GM21528 (cell line): Measurements from ENCODE around the gene C3orf20.

ENCODE experiments used
- ATAC-seq: cut with Tn5 transposase; IDR thresholded peaks from one replicate; pipeline ENCODE4 v1.9.1; 2021; ENCODE audit warnings: mild to moderate bottlenecking, moderate library complexity; ENCODE audit not compliant: unreplicated experiment, low FRiP score

The C3orf20 gene

DNA sequence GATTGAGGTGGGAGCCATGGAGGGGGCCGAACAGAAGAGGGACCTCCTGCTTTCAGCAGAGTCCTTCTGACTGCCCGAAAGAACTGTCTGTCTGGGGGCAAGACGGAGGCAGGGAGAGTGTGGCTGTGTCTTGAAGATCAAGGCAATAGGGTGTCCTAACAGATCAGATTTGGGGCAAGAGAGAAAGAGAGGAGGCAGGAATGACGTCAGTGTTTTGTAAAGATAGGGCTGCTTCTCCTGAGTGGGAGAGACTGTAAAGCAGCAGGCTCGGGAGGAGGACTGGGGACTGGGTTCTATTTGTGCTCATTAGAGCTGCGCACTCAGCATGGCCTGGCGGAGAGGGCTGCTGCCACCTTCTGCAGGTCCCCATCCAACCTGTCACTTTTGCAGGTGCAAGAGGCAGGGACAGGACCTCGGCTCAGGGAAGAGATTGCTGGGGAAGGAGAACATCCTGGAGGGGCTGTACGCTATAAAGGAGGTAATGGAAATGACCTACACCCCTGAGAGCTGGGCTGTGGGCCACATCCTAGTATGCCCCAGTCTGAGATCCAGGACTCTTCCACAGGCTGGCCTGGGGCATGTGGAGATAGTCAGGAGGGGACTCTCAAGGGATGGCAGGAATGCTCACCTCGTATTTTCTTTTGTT, 114.8 kb downstream of the C3orf20 start:
- ATAC-seq: no peak

DNA sequence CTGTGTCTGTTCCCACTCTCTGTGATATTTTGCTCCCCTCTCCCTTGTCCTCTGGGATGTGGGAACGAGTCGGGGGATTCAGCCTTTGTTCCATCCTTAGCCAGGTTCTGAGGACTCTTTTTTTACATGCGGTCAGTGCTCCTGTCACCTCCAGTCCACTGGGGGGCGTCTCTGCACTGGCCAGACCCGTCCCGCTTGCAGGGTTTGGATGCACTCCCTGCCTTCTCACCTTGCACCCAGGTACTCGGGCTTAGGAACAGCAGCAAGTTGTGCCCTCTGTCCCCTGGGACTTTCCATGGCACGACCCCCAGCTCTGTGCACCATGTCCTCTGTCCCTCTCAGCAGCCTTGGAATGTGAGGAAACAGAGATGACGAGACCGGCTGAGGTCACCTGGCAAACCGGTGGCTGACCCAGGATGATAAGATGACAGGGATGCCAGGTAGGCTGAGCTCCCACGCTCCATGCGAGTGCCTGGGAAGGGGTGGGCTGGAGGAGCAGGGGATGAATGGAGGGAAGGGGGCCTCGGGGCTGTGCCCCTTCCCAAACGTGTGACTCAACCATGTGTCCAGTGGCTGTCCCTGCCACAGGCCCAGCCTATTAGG, 116.5 kb downstream of the C3orf20 start:
- no peak for ATAC-seq

DNA sequence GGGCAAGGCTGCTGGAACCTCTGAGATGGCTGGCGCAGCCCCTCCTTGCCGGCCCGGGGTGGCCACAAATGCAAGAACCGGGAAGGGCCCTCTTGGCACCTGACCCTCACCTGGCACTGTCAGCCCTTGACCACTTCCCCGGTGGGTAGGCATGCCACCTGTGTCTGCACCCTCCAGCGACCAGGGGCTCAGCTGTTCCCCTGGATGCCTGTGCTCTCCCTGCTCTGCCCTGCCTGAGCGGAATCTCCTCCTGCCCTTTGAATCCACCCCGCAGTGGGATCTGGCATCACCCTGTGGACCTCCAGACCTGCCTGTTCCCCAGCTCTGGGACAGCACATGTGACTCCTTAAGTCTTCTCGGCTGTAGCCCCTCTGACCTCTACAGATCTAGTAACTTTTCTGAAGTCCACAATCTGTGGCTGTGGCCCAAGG, 117.8 kb downstream of the C3orf20 start:
- ATAC-seq: no peak

DNA sequence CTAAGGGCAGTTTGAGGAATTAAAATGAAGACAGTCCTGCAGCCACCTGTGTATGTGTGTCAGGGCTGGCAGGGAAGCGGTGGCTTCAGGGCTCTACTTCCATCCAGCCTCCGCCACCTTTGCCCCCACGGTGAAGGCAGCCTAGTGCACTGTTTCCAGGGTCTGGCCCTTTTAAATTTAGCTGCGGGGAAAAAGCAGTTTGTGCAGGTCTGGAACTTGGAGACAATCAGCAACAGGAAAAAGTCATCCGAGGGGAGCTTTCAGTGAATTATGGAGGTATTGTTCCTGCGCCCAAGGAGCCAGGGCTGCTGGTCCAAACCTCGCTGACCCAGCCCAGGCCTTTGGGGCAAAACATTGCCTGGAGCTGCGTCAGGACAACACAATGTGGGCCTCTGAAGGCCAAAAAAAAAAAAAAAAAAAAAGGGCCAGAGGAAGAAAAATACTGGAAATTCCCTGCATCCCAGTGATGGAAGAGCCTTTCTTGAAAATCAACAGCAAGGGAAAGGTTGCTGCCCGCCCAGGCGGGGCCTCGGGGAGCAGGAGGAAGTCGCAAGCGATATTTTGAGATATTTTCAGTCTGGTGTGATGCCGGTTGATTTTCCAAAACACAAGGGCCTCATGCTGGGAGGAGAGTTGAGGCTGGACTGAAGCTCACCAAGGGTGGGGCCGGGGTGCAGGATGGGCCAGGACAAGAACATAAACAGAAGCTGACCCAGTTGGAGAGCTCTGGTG, 118.4 kb downstream of the C3orf20 start:
- ATAC-seq: no peak

DNA sequence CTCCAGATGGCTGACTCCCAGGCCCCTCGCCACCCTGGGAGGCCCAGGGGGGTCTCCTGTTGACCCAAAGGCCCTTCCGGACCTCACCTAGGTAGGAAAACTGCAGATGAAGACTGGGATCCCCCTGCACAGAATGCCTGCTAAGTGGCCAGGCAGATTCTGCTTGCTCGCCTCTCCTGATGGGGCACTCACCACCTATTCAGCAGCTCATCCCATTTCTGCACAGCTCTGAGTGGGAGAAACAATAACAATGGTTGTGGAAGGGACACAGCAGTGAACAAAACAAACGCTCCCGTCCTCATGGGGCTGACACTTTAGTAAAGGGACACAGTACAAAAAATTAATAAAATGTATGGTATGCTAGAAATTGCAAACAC, 118.9 kb downstream of the C3orf20 start:
- no peak for ATAC-seq

DNA sequence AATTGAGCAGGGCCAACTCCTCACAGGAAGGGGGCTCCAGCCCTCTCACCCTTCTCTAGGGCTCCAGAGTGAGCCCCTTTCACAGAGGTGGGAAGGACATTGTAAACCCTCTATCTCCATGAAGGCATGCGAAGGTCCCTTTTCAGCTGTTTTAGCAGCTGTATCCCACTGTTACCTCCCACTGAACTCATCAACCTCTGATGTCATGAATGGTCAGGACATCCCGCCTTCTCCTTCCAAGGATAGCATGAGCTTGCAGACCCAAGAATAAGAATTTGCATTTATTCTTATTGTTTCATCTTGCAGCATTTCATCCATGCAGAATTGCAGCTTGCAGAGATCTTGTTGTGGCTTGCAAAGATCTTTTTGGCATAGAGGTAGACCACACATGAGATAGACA, 119.5 kb downstream of the C3orf20 start:
- ATAC-seq: no peak

DNA sequence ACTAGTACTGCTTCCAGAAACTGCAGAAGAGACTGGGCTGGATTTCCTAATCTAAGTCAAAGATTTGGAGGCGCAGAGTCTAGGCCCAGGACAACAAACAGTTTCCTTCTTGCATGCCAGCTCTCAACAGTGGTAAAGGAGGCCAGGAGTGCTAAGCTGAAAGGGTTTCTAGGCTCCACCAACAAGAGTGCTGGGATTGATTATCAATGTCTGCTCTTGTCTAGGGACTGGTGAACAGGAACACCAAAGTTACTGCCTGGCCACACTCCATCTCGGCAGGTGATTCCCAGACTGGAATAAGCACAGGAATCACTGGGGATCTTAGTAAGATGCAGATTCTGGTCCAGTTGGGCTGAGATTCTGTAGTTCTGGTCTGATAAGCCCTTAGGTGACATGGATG, 121.1 kb downstream of the C3orf20 start:
- ATAC-seq: no peak

DNA sequence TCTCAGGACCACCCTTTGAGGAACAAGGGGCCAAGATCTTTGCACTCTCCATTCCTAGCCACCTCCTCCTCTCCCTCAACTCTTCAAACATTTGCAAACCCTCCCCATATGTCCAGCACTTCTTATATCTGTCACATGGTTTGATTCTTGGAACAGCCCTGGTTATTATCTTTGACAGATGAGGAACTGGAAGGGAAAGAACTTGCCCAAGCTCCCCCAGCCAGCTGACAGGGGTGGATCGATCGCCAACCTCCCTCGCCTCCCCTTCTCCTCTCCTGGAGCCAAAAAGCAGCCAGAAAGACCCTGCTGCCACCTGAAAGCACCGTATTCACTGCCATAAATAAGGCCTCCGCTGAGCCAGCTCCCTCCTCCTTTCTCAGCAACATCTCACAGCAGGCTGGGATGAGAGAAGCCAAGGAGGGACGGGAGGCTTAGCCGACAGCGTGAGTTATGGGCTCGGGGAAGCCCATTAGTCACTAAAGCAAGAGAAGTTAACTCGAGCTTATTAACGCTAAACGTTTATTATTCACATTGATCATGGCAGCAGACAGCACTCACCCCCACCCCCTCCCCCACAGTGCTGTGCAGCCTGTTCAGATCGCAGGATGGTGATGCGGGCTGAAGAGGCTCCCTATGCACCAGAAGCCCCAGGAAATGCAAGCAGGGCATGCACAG, 121.6 kb downstream of the C3orf20 start:
- no peak for ATAC-seq

DNA sequence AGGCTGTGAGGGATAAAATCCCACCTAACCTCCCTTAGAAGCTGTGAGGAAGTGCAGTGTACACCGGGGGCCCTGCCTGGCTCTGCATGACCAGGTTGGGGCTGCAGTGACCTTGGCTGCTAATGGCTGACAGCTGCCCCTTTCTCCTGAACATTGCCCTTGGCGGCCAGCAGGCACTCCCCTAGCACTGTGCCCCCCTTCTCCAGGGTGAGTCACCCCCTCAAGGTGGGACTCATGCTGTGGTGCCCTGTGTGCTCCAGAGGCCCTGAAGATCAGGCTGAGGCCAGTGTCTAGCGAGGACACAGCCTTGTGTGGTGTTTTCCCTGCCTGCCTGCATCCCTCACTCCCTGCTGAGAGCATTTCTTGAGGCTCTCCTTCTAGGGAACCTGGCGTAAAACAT, 122.8 kb downstream of the C3orf20 start:
- no peak for ATAC-seq

DNA sequence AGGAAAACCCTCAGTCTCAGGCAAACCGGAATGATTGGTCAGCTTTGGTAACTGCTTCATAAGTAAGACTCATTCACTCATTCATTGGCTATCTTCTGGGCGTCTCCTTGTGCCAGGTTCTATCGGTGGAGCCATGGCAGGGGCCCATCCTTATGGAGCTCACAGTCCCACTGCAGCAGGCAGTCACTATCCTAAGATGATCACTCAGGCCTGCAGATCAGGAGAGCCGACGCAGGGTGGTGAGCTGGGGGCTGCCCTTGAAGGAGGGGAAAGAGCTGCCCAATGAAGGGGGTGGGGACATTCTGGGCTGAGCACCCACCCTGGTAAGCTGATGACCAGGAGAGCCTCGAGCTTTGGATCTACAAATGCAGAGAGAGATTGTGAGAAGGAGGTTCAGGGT, 123.3 kb downstream of the C3orf20 start:
- ATAC-seq: no peak

DNA sequence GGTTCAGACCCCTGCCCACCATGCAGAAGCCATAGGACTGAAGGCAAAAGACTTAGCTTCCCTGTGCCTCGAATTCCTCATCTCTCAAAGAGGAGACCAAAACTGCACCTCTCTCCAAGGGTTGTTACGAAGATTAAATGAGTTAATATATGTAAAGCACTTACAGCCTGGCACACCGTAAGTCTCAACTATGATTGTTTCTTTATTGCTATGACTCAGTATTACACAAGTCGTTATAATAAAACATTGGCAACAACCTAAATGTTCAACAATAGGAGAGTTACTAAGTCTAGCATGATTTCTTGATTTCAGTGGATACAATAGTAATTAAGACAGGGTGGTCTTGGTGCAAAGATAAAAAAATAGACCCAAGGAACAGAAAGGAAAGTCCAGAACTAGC, 124.2 kb downstream of the C3orf20 start:
- ATAC-seq: no peak

DNA sequence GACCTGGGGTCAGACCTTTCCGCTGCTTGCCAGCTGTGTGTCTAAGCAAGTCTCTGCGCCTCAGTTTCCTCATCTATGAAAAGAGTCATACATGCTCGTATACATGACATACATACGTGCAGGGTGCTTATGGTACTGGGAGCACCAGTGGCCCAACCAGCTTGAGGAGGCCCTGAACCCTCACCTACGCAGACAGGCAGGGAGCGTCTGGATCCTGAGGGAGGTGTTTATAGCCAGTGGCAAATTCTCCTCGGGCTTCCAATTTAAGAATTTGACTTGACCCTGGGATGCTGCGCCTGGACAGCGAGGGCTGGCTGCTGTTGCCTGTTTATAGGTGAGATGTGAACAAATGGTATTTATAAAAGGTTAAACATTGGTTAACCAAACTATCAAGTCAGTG, 126.1 kb downstream of the C3orf20 start:
- no peak for ATAC-seq

DNA sequence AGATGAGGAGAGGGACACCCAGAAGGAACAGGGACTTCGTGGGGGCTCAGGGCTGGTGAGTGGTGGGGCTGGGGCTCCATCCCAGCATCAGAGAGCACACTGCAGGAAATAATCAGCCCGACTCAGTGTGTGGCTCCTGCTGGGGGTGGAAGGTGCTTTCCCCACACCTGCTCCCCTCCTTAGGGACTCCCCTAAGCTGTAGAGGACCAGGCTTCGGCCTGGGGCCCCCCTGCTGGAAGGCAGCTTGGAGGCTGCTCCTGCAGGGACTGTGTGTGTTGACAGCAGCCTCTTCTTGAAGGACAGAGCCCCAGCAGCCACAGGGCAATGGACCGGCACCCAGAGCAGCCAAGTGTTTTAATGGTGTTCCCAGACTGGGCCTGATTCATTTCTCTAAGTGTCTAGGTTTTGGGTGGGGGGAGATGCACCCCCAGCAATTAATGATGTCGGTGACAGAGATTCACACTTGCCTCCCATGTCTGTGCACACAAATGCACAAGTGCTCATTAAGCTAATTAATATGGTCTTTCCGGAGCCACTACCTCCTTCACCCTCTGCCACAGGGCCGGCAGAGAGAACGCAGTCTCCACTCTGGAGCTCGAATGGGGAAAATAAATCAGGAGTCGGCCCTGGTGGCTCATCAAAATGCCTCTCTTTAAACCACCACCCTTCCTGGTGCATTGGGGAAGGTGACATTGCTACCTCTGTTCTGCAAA, 126.9 kb downstream of the C3orf20 start:
- ATAC-seq: no peak

DNA sequence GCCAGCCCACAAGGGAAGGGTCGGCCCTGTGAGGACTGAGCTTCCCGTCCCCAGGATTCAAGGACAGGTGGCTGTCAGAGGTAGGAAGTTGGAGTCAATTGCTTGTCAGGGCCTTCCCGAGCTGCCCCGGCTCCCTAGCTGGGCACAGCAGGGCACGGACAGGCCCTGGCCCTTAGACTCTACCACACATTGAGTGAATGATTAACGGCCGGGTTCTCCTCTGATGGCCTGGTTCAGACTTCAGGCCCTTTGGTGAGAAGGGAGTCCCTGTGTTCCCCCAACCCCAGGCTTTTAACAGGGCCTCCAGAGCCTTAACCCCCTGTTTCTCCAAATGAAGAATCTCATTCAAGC, 127.4 kb downstream of the C3orf20 start:
- ATAC-seq: no peak

DNA sequence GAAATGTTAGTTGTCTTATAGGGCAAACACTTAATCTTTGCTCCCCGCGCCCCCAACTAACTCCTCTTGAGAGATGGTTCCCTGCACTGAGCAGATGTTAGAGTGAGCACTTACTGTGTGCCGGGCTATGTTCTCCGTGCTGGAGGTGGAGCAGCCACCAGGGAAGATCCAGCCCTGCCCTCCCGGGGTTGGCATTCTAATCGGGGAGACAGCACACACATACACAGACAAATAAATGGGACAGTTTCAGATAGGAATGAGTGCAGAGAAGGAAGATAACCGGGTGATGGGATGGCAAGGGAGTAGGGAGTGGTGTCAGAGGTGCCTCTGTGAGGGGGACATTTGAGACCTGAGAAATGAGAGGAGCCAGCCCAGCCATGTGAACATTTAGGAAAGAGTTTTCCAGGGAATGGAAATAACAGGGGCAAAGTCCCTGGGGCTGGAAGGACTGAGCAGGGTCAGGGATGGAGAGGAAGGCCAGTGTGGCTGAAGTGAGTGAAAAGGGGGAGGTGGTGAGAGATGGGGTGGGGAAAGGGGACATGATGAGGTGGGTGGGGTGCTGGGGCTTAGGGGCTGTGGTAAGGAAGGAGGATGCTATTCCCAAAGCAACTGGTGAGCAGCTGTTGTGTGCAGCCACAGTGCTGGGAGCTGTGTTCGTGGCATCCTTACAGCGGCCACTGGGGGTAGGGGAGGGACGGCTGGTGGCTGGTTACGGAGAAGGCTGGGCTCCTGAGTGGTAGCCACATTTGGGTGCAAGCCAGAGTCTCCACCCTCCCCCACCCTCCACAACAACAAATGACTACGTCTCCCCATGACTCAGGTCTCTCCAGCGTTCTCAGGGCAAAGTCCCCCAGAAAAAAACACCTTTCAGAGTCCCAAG, 128.4 kb downstream of the C3orf20 start:
- no peak for ATAC-seq

DNA sequence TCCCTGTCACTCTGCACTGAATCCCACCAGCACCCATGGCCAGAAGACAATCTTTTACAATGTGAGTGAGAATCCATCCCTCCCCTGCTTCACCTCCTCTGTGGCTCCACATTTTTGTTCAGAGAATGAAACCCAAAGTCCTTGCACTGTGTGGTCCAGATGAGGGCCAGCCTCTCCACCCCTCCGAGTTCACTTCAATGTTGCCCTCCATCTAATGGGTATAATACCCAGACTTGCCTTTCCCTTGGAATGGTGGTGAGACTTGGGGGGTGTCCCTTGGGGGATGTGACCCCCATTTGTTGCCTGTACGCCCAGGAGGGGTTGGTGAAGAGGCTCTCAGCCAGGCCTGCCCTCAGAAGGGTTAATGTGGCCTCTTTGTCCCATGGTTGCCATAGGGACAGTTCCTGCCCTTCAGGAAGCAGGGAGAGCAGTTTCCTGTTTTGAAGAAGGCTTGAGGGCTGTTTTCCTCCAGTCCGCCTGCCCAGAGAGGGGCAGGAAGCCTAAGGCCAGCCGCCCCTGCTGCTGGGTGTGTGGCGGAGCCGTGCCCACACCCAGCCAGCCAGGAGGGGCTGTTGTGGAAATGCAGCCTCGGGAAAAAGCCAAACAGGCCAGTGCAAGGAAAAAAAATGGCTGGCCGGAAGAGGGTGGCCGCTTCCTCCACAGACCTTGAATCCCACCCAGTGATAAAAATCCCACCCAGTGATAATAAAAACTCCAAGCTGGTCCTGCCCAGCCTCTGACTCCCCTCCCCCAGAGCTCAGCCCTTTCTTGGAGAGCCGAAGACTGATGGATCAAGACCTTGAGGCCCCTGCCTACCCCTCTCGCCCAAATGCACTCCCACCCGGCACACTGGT, 129.3 kb downstream of the C3orf20 start:
- ATAC-seq: no peak

DNA sequence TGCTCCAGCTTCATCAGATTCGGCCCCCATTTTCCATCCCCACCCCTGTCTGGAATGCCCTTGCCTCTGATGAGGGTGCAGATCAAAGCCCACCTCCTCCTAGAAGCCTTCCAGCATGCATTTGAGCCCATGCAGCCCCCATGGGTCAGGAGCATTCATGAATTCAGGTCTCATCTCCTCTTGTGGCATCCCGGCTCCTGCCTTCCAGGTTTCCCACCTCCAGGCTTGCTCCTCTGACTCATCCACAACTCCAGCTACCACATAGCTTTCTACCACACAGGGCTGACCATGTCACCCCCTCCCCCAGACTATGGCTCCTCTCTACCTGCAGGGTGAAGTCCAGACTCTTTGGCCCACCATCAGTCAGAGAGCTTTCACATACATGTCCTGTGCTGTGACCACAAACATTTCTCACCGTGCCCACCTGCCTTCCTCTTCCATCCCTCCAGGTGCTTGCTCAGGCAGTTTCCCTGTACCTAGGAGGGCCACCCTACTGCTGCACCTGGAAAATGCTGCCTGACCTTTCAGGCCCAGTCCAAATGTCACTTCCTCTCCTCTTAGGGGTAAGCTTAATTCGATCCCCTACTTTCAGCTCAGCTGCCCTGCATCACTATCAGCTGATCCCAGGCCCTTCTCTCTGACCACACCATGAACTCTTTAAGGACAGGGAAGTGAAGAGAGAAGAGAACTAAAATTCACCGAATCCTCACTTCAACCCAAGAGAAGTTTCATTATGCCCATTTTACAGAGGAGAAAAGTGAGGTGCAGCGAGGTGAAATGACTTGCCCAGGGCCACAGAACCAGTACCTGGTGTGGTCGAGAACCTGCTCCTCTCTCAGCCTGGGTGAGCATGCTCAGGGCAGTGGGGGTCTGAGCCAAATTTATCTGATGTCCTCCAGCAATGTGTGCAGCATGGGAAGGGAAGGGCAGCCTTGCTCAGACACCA, 130.2 kb downstream of the C3orf20 start:
- ATAC-seq: no peak

DNA sequence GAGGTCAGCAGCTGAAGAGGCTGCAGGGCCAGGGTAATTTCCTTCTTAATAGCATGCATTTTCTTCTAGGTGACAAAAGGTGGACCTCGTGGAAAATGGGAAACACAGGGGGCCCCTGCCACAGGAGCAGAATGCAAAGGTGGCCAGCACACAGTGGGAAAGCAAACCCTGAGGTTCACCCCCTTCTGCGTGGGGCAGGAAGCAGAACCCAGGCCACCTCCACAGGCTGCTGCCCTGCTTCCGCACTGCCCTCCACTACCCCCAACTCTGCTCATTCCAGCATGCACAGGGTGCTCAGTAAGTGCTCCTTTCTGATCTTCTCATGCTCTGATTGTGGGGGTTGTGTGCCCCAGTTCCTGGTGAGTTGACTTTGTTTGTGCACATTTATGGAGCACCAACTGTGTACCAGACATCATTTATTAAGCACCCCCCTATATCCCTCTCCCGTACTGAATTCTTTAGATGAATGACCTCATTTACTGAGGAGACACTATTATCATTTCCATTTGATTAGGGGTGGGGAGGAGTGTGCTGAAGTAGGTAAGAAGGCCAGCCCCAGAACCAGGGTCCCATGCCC, 131.1 kb downstream of the C3orf20 start:
- no peak for ATAC-seq
